T-helper 22 cell (primary cell): ENCODE measurements around the gene CMPK2.

Experiments
- DNase-seq: peaks from one replicate; pipeline ENCODE4 v3.0.0-alpha.2; 2020; ENCODE audit warnings: low read depth

The CMPK2 gene

DNA sequence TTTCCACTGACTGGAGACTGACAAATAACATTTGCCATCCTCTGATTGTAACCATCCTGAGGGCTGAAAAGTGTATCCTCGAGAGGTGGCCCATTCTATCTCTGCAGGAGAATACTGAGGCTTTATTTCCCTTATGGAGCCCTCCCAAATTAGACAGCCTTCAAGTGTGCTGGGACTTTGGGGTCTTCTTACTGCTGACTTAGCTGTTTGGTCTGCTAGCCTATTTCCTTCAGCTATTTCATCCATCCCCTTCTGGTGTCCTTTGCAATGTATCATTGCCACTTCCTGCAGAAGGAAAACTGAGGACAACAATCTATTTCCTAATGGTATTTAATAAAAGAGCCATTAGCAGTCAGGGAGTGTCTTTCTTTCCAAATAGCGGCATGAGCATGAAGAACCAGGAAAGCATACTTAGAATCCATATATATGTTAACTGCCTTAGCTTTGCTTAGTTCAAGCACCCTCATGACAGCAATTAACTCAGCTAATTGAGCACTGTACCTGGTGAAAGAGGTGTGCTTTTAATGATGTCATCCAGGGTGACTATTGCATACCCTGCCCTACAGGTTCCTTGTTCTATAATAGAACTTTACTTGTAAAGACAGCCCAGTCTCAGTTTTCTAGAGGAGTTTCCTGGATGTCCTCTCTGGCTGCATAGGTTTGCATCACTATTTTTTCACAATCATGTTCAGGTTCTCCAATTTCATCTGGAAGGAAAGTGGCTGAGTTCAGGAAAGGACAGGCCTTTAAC is 24.0 kb downstream of the CMPK2 start:
- no peak for DNase-seq

DNA sequence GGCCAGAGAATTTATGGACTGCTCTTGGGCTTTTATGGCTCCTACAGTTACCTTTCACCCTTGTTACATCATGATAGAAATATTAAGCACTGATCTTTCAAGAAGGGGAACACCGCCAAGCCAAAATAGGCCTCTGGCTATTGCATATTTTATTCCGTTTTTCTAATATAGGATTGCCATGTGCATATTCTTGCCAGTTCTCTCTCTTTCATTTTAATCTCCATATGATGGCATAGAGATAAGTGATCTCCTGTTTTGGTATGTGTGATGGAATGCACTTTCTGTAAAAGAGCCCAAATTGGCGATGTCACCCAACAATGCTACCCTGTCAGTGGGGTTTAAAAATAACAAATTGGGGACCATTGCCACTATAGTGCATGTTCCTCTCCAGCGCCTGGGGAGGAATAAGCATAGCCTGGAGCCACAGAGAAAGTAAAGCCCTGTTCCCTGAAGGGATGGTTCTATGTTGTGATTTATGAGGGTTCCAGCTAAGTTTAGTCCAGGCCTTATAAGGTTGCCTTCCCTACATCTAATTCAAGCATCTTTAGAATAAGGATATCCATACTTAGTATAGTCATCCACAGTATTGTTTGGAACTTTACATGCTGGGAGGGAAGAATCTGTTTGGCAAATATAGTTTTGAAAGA is 26.9 kb downstream of the CMPK2 start:
- DNase-seq, result no peak

DNA sequence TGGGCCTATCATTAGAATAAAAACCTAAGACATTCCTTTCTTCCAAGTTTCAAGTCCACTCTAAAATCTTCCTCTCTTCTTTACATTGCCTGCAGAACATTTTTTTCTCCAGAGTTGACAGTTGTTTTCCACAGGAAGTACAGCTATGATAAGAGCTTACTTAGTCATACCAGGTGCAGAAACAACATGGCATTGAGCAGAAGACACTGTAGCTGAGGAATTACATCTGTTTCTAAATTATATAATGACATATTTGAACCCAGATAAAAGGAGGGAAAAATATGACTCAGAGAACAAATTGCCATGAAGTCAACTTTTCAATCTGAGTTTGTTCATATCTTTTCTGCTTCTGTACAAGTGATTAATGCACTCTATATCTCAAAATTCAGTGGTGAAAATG is 30.2 kb downstream of the CMPK2 start:
- DNase-seq, result no peak

DNA sequence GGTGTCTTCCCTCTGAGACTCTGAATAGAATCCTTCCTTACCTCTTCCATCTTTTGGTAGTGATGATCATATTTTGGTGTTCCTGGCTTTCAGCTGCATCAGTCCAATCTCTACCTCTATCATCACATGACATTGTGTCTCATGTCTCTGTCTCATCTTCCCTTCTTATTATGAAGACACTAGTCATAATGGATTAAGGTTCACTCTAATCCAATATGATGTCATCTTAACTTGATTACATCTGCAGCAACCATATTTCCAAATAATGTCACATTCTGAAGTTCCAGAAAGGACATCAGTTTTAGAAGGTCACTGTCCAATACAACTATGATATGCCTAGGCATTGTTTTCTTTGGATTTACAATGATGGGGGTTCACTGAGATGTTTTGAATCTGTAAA is 31.5 kb downstream of the CMPK2 start:
- no peak for DNase-seq

DNA sequence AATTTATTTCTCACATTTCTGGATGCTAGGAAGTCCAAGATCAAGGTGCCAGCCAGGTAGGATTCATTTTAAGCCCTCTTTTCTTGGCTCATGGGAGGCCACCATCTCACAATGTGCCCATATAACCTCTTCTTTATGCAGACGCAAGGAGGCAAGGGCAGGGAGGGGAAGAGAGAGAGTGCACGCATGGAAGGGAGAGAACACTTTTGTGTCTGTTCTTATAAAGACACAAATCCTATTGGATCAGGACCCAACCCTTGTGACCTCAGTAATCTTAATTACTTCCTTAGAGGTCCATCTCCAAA is 32.5 kb downstream of the CMPK2 start:
- no peak for DNase-seq

DNA sequence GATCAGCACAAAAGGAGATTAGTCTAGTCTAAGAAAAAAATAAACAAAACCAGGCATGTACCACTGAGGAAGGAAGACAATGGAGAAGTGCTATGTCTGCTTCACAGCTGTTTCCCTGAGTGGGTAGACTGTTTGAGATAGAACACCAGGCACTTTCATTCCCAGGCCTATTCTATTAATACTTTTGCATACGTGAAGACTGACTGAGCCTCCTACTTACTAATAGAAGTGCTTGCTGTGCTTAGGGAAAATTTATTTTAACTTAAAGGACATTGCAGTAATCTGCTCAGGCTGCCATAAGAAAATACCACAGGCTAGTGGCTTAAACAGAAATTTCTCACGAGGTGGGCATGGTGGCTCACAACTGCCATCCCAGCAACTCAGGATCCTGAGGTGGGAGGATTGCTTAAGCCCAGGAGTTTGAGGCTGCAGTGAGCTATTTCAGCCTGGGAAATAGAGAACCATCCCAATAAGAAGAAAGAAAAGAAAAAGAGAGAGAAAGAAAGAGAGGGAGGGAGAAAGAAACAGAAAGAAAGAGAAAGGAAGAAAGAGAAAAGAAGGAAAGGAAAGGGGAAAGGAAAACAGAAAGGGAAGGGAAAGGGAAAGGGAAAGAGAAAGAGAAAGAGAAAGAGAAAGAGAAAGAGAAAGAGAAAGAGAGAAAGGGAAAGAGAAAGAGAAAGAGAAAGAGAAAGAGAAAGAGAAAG is 33.0 kb downstream of the CMPK2 start:
- DNase-seq, result no peak

DNA sequence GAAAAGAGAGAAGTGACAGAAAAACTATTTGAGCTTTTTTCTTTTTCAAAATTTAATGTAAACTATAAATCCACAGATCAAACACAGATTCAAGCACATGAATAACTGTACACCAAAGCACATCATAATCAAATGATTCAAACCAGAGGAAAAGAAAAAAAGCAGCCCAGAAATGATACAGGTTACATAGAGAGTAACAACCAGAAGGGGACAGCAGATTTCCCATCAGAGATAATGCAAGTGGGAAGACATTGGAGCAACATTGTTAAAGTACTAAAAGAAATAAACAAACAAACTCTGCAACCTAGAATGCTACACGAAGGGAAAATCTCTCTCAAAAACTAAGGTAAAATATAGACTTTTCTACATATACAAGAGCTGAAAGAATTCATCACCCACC is 34.5 kb downstream of the CMPK2 start:
- DNase-seq, result no peak

DNA sequence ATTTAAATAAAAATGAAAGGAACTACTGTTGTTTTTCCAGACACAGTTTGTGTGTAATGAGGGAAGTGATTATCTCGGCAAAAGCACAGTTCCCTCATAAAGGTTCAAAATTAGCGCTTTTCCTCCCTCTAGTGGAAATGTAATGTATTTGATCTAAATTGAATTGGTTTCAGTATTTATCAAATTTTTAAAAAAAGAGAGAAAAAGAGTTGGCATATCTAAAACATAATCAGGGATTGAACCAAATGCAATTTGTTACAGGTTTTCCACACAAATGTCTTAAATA is 37.5 kb downstream of the CMPK2 start:
- DNase-seq, result no peak

DNA sequence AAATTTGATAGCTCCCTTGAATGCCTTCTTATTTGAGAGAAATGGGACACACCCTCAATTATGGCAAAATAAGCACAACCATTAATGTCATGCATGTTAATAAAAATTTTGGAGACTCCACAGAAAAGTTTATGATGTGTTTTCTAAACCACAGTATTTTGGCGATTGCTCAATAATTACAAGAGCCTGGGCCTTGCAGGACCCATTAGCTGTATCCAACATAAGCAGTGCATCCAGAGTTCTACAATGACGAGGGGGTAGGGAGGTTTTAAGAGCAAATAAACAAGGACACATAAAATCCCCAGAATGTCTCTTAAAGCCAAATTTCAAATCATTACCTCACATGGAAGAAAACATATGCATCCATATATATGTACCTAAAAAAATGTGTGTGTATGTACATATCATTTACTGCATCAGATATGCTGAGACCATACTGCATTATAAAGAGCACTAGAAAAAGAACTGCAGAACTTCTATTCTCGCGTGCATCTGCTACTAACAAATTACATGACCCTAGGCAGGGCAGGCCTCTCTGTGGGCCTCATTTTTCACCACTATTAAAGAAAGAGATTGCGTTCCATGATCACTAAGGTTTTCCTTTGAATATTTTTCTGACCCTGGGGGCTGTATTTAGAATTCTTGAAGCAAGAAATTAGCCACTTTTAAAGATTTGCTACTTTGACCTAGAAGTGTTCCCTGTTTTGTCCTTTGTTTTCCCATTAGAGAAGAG is 38.0 kb downstream of the CMPK2 start:
- no peak for DNase-seq

DNA sequence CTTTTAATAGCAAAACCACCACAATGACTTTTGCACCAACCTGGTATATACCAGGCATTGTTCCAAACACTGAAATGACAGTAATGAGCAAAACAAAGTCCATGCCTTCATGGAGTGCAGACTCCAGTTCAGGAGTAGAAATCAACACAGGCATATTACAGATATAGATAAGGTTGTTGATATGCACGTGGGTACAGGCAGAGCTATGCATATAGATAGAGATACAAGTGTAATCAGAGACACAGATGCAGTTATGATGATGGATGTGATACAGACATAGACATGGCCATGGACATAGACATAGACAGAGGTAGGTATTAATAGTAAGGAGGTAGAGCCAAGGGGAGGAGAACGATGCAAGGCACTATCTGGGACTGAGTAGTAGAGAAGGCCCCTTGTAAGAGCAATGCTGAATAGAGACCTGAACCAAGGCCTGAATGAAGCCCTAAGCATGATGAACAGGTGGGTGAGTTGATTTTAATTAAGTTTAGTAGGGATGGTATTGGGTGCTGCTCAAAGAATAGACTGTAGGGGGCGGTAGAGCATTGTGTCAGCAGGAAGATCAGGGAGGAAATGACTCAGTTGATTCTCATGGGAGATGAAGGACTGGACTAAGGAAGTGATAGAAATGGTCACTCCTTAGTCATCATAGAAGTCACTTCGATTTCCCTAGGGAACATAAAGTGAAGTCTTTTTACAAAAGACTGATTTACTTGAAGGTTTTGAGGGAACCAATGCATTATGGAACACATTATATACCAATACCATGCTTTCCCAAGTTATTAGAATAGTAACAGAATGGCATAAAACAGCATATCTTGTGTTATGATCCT is 39.4 kb downstream of the CMPK2 start:
- DNase-seq, result no peak

DNA sequence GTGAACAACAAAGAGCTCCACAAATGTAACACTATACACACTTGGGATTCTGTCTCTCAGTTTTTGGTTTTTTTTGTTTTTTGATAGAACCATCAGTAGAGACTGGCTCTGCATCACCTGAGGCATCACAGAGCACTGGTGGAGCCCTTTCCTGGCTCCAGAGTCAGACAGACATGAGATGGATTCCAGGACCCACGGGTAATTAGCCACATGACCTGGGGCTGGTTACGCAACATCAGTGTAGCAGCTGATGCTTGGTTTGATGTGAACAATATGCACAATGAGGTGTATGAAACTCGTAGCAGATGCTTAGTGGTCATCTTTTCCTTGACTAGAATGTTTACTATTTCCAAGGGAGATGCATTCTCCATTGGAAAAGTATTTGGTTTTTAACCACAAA is 40.7 kb downstream of the CMPK2 start:
- DNase-seq, result no peak

DNA sequence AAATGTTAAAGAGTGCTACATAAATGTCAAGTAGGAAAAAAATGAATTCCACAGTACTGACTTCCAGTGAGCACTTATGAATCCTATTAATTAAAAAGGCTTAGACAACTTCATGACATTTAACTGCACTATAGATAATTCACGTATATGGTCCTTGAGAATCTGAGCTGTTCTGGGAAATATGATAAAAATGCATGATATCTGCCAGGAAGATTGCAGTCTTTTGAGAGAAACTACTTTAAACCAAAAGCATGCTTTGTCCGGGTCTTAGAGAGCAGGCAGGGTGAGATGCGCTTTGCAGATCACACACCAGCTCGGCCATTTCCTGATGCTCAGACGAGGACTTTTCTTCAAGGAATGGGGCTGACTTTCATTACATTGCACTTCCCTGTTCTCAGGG is 42.6 kb downstream of the CMPK2 start:
- DNase-seq, result no peak

DNA sequence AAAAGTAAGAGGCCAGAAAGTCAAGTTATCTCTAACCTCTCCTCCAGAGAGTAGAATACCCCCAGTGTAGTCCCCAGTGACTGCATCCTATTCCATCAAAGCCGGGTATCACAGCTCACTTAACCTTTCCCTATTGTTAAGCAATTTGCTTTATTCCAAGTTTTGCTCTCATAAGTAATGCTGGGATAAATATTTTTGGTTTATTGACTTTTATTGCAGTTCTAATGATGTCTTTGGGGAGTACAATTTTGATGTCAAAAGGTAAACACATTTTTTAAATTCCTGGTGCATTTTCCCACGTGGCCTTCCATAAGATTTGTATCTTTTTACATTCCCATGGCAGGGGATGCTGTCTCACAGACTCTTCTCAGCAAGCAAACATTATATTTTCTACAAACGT is 43.3 kb downstream of the CMPK2 start:
- DNase-seq, result no peak

DNA sequence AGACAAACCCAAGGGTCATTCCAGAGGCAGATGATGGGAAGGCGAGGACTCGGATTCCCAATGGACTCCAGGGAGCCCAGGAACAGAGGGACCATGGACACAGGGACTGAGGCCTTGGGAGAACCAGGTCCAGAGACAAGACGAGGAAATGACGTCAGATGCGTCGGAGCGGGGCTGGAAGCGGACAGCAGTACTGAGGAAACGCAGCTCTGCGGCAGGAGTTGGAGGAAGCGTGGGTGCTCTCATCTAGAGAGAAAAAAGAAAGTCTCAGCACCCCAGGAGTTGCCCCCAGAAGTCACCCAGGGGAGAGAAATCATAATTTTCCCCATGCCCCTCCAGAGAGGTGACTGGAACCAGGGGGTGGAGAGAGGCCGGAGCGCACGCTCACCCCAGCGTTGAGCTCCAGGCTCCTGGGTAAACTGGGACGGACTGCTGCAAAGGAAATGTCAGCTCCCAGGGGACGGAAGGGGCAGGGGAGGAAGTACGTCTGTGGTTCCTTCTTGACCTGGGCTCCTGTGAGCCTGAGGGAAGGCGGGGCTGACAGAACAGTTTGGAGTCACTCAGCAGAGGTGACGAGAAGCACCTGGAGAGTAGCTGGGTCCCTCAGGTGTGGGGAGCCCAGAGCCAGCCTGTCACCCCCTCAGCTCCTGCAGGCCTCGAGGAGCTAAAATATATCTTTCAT is 44.7 kb downstream of the CMPK2 start:
- no peak for DNase-seq

DNA sequence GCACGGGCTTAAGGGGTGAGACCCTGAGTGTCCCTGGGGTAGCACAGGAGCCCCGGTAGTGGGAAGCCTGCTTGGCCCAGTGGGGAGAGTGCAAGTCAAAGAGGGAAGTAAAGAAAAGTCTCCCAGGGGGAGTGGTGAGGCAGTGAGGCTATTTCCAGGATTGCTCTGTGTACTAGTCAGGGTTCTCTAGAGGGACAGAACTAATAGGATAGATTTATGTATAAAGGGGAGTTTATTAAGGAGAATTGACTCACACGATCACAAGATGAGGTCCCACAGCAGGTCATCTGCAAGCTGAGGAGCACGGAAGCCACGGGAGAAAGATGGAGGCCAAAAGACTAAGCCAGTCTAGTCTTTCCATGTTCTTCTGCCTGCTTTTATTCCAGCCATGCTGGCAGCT is 45.5 kb downstream of the CMPK2 start:
- DNase-seq, result no peak

DNA sequence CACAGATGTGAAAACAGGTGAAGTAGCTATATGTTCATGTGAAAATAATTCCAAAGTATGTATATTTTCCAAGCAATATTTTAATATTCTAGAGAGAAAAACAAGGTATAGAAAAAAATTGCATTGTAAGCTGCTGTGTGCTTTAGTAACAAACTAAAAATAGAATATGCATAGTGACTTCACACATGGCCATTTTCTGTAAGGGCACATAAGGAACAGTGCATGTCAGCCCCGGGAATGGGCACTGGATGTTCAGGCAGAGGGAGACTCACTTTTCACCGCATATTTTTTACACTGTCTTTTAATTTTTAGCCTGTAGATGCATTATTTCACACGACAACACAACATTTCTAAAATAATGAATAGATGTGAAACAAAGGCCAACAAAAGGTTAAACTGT is 46.0 kb downstream of the CMPK2 start:
- DNase-seq, result no peak

DNA sequence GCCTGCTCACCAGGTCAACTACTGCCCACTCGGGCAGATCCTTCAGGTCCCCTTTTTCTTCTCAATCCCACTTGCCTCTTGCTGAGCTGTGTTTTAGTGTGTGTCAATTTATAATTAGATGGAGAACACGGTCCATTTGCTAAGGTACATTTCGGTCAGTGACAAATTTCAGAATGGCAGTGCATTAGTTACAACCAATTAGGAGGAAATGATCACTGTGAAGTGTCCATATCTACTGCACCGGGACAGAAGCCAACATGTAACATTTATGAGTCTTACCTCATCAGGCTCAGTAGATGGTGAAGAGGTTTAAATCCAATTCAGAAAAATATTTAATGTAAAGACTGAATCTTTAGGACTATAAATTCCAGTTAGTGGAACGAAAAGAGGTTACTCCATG is 47.7 kb downstream of the CMPK2 start:
- no peak for DNase-seq

DNA sequence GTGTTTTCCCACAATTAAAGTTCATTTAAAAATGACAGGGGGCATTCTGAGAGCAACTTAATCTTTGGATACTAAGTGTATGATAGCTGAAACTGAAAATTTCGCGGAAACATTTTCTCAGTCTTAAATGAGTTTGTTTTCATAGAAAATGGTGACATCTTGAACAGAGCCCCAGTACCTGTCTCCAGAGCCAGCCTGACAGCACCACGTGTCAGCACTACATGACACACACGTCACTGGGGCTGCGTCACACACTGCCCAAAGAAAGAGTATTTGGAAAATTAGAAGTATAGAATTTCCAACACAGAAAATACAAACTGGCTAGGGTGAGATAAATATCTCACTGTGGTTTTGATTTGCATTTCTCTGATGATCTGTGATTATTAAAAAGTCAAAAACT is 50.8 kb downstream of the CMPK2 start:
- no peak for DNase-seq

DNA sequence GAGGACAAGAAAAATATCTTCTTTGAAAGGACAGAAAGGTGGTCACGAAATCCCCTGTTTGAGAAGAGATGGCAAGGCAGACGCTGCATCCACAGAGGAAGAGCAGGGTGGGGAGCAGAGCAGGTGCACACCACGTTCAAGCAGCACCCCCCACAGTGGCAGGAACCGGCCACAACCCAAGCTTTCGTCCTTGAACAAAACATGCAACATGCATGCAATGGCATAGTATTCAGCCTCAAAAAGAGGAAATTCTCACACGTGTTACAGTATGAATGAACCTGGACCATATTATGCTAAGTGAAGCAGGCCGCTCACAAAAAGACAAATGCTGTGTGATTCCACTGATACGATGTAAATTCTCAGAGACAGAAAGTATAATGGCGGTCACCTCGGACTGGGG is 51.4 kb downstream of the CMPK2 start:
- DNase-seq, result no peak

DNA sequence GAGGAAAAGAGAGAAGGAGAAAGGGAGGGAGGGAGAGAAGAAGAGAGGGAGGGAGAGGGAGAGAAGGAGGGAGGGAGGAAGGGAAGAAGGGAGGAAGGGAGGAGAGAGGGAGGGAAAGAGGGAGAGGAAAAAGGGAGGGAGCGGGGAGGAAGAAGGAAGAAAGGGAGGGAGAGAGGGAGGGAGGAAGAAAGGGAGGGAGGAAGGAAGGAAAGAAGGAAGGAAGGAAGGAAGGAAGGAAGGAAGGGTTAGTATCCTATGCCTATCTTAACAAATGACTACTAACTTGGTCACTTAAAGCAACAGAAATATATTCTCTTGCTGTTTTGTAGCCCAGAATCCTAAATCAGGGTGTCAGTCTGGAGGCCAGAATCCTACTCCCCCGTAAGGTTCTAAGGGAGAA is 52.1 kb downstream of the CMPK2 start:
- DNase-seq, result no peak

DNA sequence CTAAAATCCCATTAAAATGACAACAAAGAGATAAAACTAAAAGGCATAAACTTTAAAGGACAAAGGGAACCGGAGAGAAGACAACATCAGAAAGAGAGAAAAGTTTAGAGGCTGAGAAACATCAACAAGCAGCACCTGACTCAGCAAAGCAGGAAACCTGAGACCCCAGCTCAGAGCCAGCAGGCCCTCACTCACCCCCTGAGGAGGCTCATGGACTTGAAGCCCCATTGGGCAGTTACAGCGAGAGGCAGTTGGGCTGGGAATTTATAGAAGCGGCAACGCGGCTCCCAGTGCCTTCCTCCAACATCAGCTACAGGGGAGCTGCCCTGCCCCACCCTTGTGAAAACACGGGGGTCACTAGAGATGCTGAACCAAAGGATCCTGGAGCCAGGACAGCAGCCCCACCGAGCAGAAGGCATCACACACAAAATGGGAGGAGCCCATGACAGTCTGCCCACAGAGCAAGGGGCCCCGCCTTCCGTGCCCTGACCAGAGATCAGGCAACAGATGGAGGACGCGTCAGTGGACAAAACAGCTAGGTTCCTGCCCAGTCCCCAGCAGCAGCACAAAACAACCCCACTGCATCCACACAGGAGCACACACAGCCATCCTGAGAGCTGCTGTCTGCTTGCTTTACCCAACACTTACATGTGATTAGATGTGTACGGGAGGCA is 52.7 kb downstream of the CMPK2 start:
- no peak for DNase-seq
